Measurements from ENCODE around the gene HERC2. TPM values are rescaled to one million over a fixed set of nuclear protein-coding genes. Genes with fewer than 3 reads are reported as not detected.

The HERC2 gene
- total and polyA plus RNA-seq, 2 of the 13 experiments (the other 11 are each of a cell fraction or from before 2014, with no cell fraction given) = 17.6 to 24.8 TPM

DNA sequence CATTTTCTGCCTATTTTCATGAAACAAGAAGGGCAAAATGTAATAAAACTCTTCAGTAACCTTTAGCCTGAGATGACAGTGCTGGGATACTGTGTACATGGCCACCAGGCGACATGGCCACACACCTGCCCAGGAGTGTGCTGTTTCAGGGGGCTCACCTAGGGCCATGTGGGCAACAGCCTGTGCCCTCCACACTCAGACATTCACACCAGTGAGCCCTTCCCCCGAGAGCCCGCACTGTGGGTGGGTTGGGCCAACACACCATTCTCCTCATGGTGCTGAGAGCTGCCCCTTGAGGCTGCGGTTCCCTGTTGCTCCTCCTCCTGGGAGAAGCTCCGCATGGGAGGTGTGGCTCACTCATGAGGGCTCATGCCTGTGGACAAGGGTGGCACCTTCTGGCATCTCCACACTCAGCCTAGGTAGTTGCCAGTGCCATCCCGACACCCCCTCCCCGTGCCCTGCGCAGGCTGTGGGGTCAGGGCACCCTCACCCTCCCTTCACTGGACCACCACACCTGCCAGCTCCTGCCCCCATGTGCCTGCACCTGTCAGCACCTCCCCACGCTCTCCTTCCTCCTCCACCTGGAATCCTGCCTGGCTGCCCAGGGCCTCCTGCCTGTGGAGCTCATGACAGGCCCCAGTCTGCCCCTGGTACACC is 242.5 kb downstream of the HERC2 start (continued):
- TF ChIP-seq JARID2 (CRISPR knock-in tag; IDR thresholded peaks at IDR 0.05; ENCODE audit: insufficient replicate concordance) = no peak
- no peak for TF ChIP-seq CSRNP1 (CRISPR knock-in tag; IDR thresholded peaks at IDR 0.05)
- TF ChIP-seq ZNF563 (CRISPR knock-in tag; IDR thresholded peaks at IDR 0.05) = no peak

- WGBS (ENCODE audit: low lambda C conversion rate) = no CpG with 5 or more reads among the region's 1 CpG
- CTCF ChIA-PET (ENCODE audit: low intra/inter-chr PET ratio, low total read pairs) = no interaction called here
- no peak overlapping the region for H3K4me3 ChIP-seq (replicated peaks in 1 of 3; ENCODE audit: insufficient read depth in 1 of 3, low read depth in 2 of 3, low read length in 3 of 3)
- no peaks in the 10 kb centered on the region for H4K20me1 ChIP-seq (ENCODE audit: insufficient read depth, low read length)
- H3K9me3 ChIP-seq (ENCODE audit: low read length) = no peaks in the 10 kb centered on the region
- peaks cover 12% of the 10 kb centered on the region for H3K4me1 ChIP-seq (ENCODE audit: insufficient read depth, low read length)
- H3K9ac ChIP-seq (ENCODE audit: insufficient read depth, low read depth, low read length) = no peak overlapping the region
- H2AFZ ChIP-seq (ENCODE audit: low read length) = no peak overlapping the region
- no peaks in the 10 kb centered on the region for H3K79me2 ChIP-seq (ENCODE audit: insufficient read depth, low read length)
- FAIRE-seq (no peak), ATAC-seq (no peak), DNase-seq (ENCODE audit: low spot score) (no peak)
- H3K27me3 ChIP-seq (ENCODE audit: control insufficient read depth in 1 of 2, insufficient read depth in 2 of 2, low read length in 2 of 2) = no peaks in the 10 kb centered on the region
- H3K27ac ChIP-seq (ENCODE audit: extremely low read length, insufficient read depth, low read length) = no peak overlapping the region
- H3K36me3 ChIP-seq (replicated peaks in 1 of 2; ENCODE audit: control insufficient read depth in 1 of 2, insufficient read depth in 2 of 2, low read length in 2 of 2) = no peaks in the 10 kb centered on the region
- in situ Hi-C loops (cut with HindIII; ENCODE audit: extremely low pct_ligation_motif_present, low pct_unique_long_range_greater_than_20kb) = no loop called here
- intact Hi-C loops (cut with micrococcal nuclease; ENCODE audit: unreplicated experiment) = no loop called here
- no peak overlapping the region for H3K4me2 ChIP-seq (ENCODE audit: low read depth, low read length)
- BruUV-seq (replicated peaks) = no TSS peak
- POLR2A ChIA-PET = no interaction called here
- TF ChIP-seq ZNF431 (CRISPR knock-in tag; IDR thresholded peaks at IDR 0.05; ENCODE audit: borderline replicate concordance, low read depth) (no peak), ETV5 (CRISPR knock-in tag; IDR thresholded peaks at IDR 0.05; ENCODE audit: borderline replicate concordance) (no peak), ZBTB7A (CRISPR knock-in tag; IDR thresholded peaks at IDR 0.05) (no peak), NR2F2 (IDR thresholded peaks at IDR 0.05; ENCODE audit: borderline replicate concordance, low read depth) (no peak), MIER2 (CRISPR knock-in tag; IDR thresholded peaks at IDR 0.05) (no peak), ZEB1 (IDR thresholded peaks at IDR 0.05; ENCODE audit: insufficient replicate concordance, low read depth) (no peak), TAF1 (CRISPR knock-in tag; IDR thresholded peaks at IDR 0.05) (no peak), SKI (IDR thresholded peaks at IDR 0.05; ENCODE audit: partially characterized antibody) (no peak), ZNF792 (CRISPR knock-in tag; IDR thresholded peaks at IDR 0.05) (no peak), SOX5 (CRISPR knock-in tag; IDR thresholded peaks at IDR 0.05; ENCODE audit: borderline replicate concordance) (no peak), SMYD3 (CRISPR knock-in tag; IDR thresholded peaks at IDR 0.05) (no peak), ZNF850 (CRISPR knock-in tag; conservative IDR thresholded peaks at IDR 0.05) (no peak)
- TF ChIP-seq, protein P1, sequence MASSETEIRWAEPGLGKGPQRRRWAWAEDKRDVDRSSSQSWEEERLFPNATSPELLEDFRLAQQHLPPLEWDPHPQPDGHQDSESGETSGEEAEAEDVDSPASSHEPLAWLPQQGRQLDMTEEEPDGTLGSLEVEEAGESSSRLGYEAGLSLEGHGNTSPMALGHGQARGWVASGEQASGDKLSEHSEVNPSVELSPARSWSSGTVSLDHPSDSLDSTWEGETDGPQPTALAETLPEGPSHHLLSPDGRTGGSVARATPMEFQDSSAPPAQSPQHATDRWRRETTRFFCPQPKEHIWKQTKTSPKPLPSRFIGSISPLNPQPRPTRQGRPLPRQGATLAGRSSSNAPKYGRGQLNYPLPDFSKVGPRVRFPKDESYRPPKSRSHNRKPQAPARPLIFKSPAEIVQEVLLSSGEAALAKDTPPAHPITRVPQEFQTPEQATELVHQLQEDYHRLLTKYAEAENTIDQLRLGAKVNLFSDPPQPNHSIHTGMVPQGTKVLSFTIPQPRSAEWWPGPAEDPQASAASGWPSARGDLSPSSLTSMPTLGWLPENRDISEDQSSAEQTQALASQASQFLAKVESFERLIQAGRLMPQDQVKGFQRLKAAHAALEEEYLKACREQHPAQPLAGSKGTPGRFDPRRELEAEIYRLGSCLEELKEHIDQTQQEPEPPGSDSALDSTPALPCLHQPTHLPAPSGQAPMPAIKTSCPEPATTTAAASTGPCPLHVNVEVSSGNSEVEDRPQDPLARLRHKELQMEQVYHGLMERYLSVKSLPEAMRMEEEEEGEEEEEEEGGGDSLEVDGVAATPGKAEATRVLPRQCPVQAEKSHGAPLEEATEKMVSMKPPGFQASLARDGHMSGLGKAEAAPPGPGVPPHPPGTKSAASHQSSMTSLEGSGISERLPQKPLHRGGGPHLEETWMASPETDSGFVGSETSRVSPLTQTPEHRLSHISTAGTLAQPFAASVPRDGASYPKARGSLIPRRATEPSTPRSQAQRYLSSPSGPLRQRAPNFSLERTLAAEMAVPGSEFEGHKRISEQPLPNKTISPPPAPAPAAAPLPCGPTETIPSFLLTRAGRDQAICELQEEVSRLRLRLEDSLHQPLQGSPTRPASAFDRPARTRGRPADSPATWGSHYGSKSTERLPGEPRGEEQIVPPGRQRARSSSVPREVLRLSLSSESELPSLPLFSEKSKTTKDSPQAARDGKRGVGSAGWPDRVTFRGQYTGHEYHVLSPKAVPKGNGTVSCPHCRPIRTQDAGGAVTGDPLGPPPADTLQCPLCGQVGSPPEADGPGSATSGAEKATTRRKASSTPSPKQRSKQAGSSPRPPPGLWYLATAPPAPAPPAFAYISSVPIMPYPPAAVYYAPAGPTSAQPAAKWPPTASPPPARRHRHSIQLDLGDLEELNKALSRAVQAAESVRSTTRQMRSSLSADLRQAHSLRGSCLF (CRISPR knock-in tag; IDR thresholded peaks at IDR 0.05; ENCODE audit: borderline replicate concordance) = no peak
Measured at GRCh38 chr15:28078191-28078719, 243.7 kb downstream of the HERC2 start.

Measured in HepG2 (cell line).